Loucy (cell line): ENCODE data around the gene DYNLT3.

Experiments
- H2AFZ ChIP-seq: fragments of 200-600 bp; sonication (generic); 2 replicates; pipeline ENCODE4 v1.6.0; 2016; ENCODE audit warnings: antibody characterized with exemption, mild to moderate bottlenecking, low read length, moderate library complexity
- H3F3A ChIP-seq: fragments of 200-600 bp; 2 replicates; pipeline ENCODE4 v1.6.0; 2016; ENCODE audit warnings: antibody characterized with exemption, low read depth, mild to moderate bottlenecking
- H3K27me3 ChIP-seq: fragments of 200-600 bp; sonication (generic); 2 replicates; pipeline ENCODE4 v1.6.1; 2014; ENCODE audit warnings: low read length, mild to moderate bottlenecking; ENCODE audit not compliant: insufficient read depth, poor library complexity, severe bottlenecking
- H3K36me3 ChIP-seq: fragments of 200-600 bp; sonication (generic); 2 replicates; pipeline ENCODE4 v1.6.1; 2016; ENCODE audit warnings: low read length; ENCODE audit not compliant: insufficient read depth
- H3K4me1 ChIP-seq: fragments of 200-600 bp; sonication (generic); 2 replicates; pipeline ENCODE4 v1.5.1; 2014; ENCODE audit warnings: low read length, mild to moderate bottlenecking; ENCODE audit not compliant: insufficient read depth, poor library complexity, severe bottlenecking
- H3K4me2 ChIP-seq: fragments of 200-600 bp; sonication (generic); 2 replicates; pipeline ENCODE4 v1.6.0; 2014; ENCODE audit warnings: antibody characterized with exemption, low read length, low read depth, mild to moderate bottlenecking; ENCODE audit not compliant: poor library complexity, severe bottlenecking
- H3K4me3 ChIP-seq: fragments of 200-600 bp; sonication (generic); 2 replicates; pipeline ENCODE4 v1.5.1; 2014; ENCODE audit warnings: low read length, mild to moderate bottlenecking, mixed read lengths; ENCODE audit not compliant: poor library complexity, severe bottlenecking
- H3K79me2 ChIP-seq: fragments of 200-600 bp; sonication (generic); 2 replicates; pipeline ENCODE4 v1.6.1; 2014; ENCODE audit warnings: low read length; ENCODE audit not compliant: insufficient read depth
- H3K9ac ChIP-seq: fragments of 200-600 bp; sonication (generic); 2 replicates; pipeline ENCODE4 v1.6.0; 2014; ENCODE audit warnings: mild to moderate bottlenecking, low read depth, low read length, moderate library complexity; ENCODE audit not compliant: poor library complexity, severe bottlenecking
- H3K9me2 ChIP-seq: fragments of 200-600 bp; sonication (generic); replicated peaks from 2 replicates; pipeline ENCODE4 v1.6.1; 2016; ENCODE audit warnings: low read depth, low read length, mixed read lengths
- H3K9me3 ChIP-seq: fragments of 200-600 bp; sonication (generic); 2 replicates; pipeline ENCODE4 v1.6.1; 2014; ENCODE audit warnings: mild to moderate bottlenecking, antibody characterized with exemption, low read length, low read depth; ENCODE audit not compliant: insufficient read depth
- H4K20me1 ChIP-seq: fragments of 200-600 bp; sonication (generic); 2 replicates; pipeline ENCODE4 v1.6.0; 2014; ENCODE audit warnings: antibody characterized with exemption, low read length, mild to moderate bottlenecking; ENCODE audit not compliant: insufficient read depth, poor library complexity, severe bottlenecking
- CTCF ChIP-seq: fragments of 200-600 bp; sonication (generic); conservative IDR thresholded peaks from 2 replicates; pipeline ENCODE4 v1.5.1; 2014; ENCODE audit warnings: mild to moderate bottlenecking, antibody characterized with exemption, low read length
- EZH2phosphoT487 ChIP-seq: fragments of 200-600 bp; IDR thresholded peaks from 2 replicates; pipeline ENCODE4 v1.6.1; 2018; ENCODE audit warnings: antibody characterized with exemption, mild to moderate bottlenecking, moderate library complexity, borderline replicate concordance

The DYNLT3 gene

GRCh38 chrX:37875675-37876074 lies 28.3 kb upstream of the DYNLT3 start:
- Histone ChIP-seq H3F3A (no peaks in the 10 kb centered on the region), H3K4me1 (no peaks in the 10 kb centered on the region), H3K4me3 (no peak overlapping the region), H3K27me3 (no peaks in the 10 kb centered on the region), H3K79me2 (no peaks in the 10 kb centered on the region), H3K36me3 (no peaks in the 10 kb centered on the region), H3K4me2 (no peak overlapping the region), H3K9ac (no peak overlapping the region), H3K9me2 (no peaks in the 10 kb centered on the region), H2AFZ (no peak overlapping the region), H4K20me1 (no peaks in the 10 kb centered on the region), H3K9me3 (no peaks in the 10 kb centered on the region)
- no peak for TF ChIP-seq CTCF
- no peak for TF ChIP-seq EZH2phosphoT487

- Histone ChIP-seq H3K4me1 (no peaks in the 10 kb centered on the region), H3K9ac (no peak overlapping the region), H3K27me3 (no peaks in the 10 kb centered on the region), H3F3A (no peaks in the 10 kb centered on the region), H2AFZ (no peak overlapping the region), H4K20me1 (no peaks in the 10 kb centered on the region), H3K4me2 (no peak overlapping the region), H3K9me2 (no peaks in the 10 kb centered on the region), H3K4me3 (no peak overlapping the region), H3K36me3 (no peaks in the 10 kb centered on the region), H3K9me3 (no peaks in the 10 kb centered on the region), H3K79me2 (no peaks in the 10 kb centered on the region)
- TF ChIP-seq EZH2phosphoT487 (no peak), CTCF (no peak)
Measured at GRCh38 chrX:37873220-37873619, 25.8 kb upstream of the DYNLT3 start.

GRCh38 chrX:37872303-37872655 lies 24.9 kb upstream of the DYNLT3 start:
- no peaks in the 10 kb centered on the region for H3F3A ChIP-seq
- no peaks in the 10 kb centered on the region for H4K20me1 ChIP-seq
- TF ChIP-seq EZH2phosphoT487 (no peak), CTCF (no peak)
- H3K27me3 ChIP-seq = no peaks in the 10 kb centered on the region
- no peak overlapping the region for H3K4me3 ChIP-seq
- H3K9me2 ChIP-seq = no peaks in the 10 kb centered on the region
- H3K4me1 ChIP-seq = no peaks in the 10 kb centered on the region
- no peak overlapping the region for H2AFZ ChIP-seq
- no peak overlapping the region for H3K9ac ChIP-seq
- H3K79me2 ChIP-seq = no peaks in the 10 kb centered on the region
- H3K36me3 ChIP-seq = no peaks in the 10 kb centered on the region
- H3K4me2 ChIP-seq = no peak overlapping the region
- H3K9me3 ChIP-seq = no peaks in the 10 kb centered on the region
